Subcutaneous abdominal adipose tissue (tissue), 5 donors: ENCODE results near the gene HS6ST2.
"Not testable (repeated sequence)": the region's sequence is repeated elsewhere in the genome, so short reads cannot be mapped to it uniquely, and the experiment has no call there.

Source experiments
- H3K27ac ChIP-seq: one replicate; pipeline ENCODE4 v1.7.0; 2013; ENCODE audit warnings: low read depth, mild to moderate bottlenecking, inconsistent platforms, low read length, moderate library complexity
- H3K27me3 ChIP-seq, 5 donors: one replicate each; pipeline ENCODE4 v1.7.0; 2013; ENCODE audit warnings: low read length in 5 of 5, inconsistent platforms in 1 of 5; ENCODE audit not compliant: control insufficient read depth in 5 of 5, insufficient read depth in 4 of 5
- H3K36me3 ChIP-seq, 5 donors: one replicate each; pipeline ENCODE4 v1.7.0; 2013; ENCODE audit warnings: low read length in 5 of 5; ENCODE audit not compliant: control insufficient read depth in 5 of 5, insufficient read depth in 5 of 5
- H3K4me1 ChIP-seq, 5 donors: one replicate each; pipeline ENCODE4 v1.7.0; 2013; ENCODE audit warnings: low read length in 5 of 5, mild to moderate bottlenecking in 3 of 5, moderate library complexity in 1 of 5; ENCODE audit not compliant: control insufficient read depth in 5 of 5, insufficient read depth in 5 of 5
- H3K4me3 ChIP-seq, 5 donors: one replicate each; pipeline ENCODE4 v1.7.0; 2013; ENCODE audit warnings: low read length in 5 of 5, low read depth in 1 of 5
- H3K9ac ChIP-seq, 5 donors: one replicate each; pipeline ENCODE4 v1.7.0; 2013; ENCODE audit warnings: low read length in 5 of 5, mild to moderate bottlenecking in 4 of 5, moderate library complexity in 3 of 5
- H3K9me3 ChIP-seq, 5 donors: one replicate each; pipeline ENCODE4 v1.7.0; 2013; ENCODE audit warnings: low read length in 5 of 5; ENCODE audit not compliant: control insufficient read depth in 5 of 5
- donor health status: healthy.
- donor health status: healthy.
- donor health status: healthy.
- donor health status: healthy.
- donor health status: healthy.

The HS6ST2 gene

GRCh38 chrX:132948648-132949260, 9.7 kb downstream of the HS6ST2 start:
- Histone ChIP-seq H3K4me3 (no peak overlapping the region), H3K9me3 (no peaks in the 10 kb centered on the region), H3K36me3 (no peaks in the 10 kb centered on the region), H3K27me3 (peaks cover 0 to 5% (median 0%) of the 10 kb centered on the region in 5 donors), H3K9ac (no peak overlapping the region), H3K27ac (no peak overlapping the region), H3K4me1 (no peaks in the 10 kb centered on the region)

DNA sequence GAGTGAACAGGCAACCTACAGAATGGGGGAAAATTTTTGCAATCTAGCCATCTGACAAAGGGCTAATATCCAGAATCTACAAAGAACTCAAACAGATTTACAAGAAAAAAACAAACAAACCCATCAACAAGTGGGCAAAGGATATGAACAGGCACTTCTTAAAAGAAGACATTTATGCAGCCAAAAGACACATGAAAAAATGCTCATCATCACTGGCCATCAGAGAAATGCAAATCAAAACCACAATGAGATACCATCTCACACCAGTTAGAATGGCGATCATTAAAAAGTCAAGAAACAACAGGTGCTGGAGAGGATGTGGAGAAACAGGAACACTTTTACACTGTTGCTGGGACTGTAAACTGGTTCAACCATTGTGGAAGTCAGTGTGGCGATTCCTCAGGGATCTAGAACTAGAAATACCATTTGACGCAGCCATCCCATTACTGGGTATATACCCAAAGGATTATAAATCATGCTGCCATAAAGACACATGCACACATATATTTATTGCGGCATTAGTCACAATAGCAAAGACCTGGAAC, 13.3 kb downstream of the HS6ST2 start:
- not testable (repeated sequence) for H3K4me3 ChIP-seq, H3K27ac ChIP-seq, H3K9me3 ChIP-seq, H3K27me3 ChIP-seq, H3K36me3 ChIP-seq, H3K9ac ChIP-seq, H3K4me1 ChIP-seq

- no peak overlapping the region for H3K27ac ChIP-seq
- H3K9ac ChIP-seq = no peak overlapping the region
- H3K4me3 ChIP-seq = no peak overlapping the region
- no peaks in the 10 kb centered on the region for H3K4me1 ChIP-seq
- H3K36me3 ChIP-seq = no peaks in the 10 kb centered on the region
- H3K9me3 ChIP-seq = peaks cover 0 to 4% (median 0%) of the 10 kb centered on the region in 5 donors
- H3K27me3 ChIP-seq = peaks cover 0 to 10% (median 0%) of the 10 kb centered on the region in 5 donors
Observed at GRCh38 chrX:132940727-132941327, 17.6 kb downstream of the HS6ST2 start.

DNA sequence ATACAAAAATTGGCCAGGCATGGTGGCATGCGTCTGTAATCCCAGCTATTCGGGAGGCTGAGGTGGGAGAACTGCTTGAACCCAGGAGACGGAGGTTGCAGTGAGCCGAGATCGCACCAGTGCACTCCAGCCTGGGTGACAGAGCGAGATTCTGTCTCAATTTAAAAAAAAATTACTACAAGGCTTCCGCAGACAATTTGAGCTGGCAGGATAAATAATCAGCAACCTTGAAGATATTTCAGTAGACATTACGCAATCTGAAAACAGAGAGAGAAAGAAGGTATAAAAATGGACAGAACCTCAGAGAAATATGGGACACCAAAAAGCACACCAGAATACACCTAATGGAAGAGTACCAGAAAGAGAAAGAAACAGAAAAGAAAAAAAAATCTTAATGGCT, 25.3 kb downstream of the HS6ST2 start:
- Histone ChIP-seq H3K9me3 (peaks cover 0 to 8% (median 0%) of the 10 kb centered on the region in 5 donors), H3K27ac (no peak overlapping the region), H3K4me3 (no peak overlapping the region), H3K27me3 (peaks cover 0 to 8% (median 3%) of the 10 kb centered on the region in 5 donors), H3K9ac (no peak overlapping the region), H3K4me1 (no peaks in the 10 kb centered on the region), H3K36me3 (no peaks in the 10 kb centered on the region)

- no peaks in the 10 kb centered on the region for H3K9me3 ChIP-seq
- H3K4me3 ChIP-seq = no peak overlapping the region
- no peaks in the 10 kb centered on the region for H3K4me1 ChIP-seq
- no peak overlapping the region for H3K27ac ChIP-seq
- H3K27me3 ChIP-seq = peaks cover 0 to 10% (median 3%) of the 10 kb centered on the region in 5 donors
- no peaks in the 10 kb centered on the region for H3K36me3 ChIP-seq
- no peak overlapping the region for H3K9ac ChIP-seq
Observed at GRCh38 chrX:132924426-132924825, 34.0 kb downstream of the HS6ST2 start.

- peaks cover 0 to 2% (median 0%) of the 10 kb centered on the region in 5 donors for H3K9me3 ChIP-seq
- H3K27ac ChIP-seq = no peak overlapping the region
- no peak overlapping the region for H3K4me3 ChIP-seq
- H3K27me3 ChIP-seq = peaks cover 0 to 20% (median 7%) of the 10 kb centered on the region in 5 donors
- H3K36me3 ChIP-seq = no peaks in the 10 kb centered on the region
- no peaks in the 10 kb centered on the region for H3K4me1 ChIP-seq
- H3K9ac ChIP-seq = no peak overlapping the region
Observed at GRCh38 chrX:132918523-132918922, 39.9 kb downstream of the HS6ST2 start.

DNA sequence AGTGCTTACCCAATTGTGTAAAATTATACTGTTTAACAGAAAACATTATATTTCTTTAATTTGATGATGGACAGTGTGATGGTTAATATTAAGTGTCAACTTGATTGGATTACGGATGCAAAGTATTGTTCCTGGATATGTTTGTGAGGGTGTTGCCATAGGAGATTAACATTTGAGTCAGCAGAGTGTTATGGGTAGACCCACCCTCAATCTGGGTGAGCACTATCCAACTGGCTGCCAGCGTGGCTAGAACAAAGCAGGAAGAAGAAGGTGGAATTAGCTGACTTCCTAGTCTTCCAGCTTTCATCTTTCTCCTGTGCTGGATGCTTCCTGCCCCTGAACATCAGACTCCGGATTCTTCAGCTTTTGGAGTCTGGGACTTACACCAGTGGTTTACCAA, 42.1 kb downstream of the HS6ST2 start:
- Histone ChIP-seq H3K4me3 (no peak overlapping the region), H3K9ac (no peak overlapping the region), H3K27ac (no peak overlapping the region), H3K36me3 (no peaks in the 10 kb centered on the region), H3K27me3 (peaks cover 0 to 29% (median 13%) of the 10 kb centered on the region in 5 donors), H3K4me1 (no peaks in the 10 kb centered on the region), H3K9me3 (peaks cover 0 to 11% (median 6%) of the 10 kb centered on the region in 5 donors)

- Histone ChIP-seq H3K4me3 (no peak overlapping the region), H3K9ac (no peak overlapping the region), H3K9me3 (peaks cover 0 to 11% (median 6%) of the 10 kb centered on the region in 5 donors), H3K27ac (no peak overlapping the region), H3K27me3 (peaks cover 0 to 10% (median 7%) of the 10 kb centered on the region in 5 donors), H3K36me3 (no peaks in the 10 kb centered on the region), H3K4me1 (no peaks in the 10 kb centered on the region)
Observed at GRCh38 chrX:132909643-132910042, 48.8 kb downstream of the HS6ST2 start.

- Histone ChIP-seq H3K4me1 (no peaks in the 10 kb centered on the region), H3K36me3 (no peaks in the 10 kb centered on the region), H3K27ac (no peak overlapping the region), H3K9ac (no peak overlapping the region), H3K9me3 (peaks cover 0 to 11% (median 6%) of the 10 kb centered on the region in 5 donors), H3K27me3 (peaks cover 0 to 10% (median 7%) of the 10 kb centered on the region in 5 donors), H3K4me3 (no peak overlapping the region)
Observed at GRCh38 chrX:132908891-132909290, 49.5 kb downstream of the HS6ST2 start.

- H3K36me3 ChIP-seq = no peaks in the 10 kb centered on the region
- no peaks in the 10 kb centered on the region for H3K9me3 ChIP-seq
- no peak overlapping the region for H3K9ac ChIP-seq
- no peaks in the 10 kb centered on the region for H3K27me3 ChIP-seq
- H3K27ac ChIP-seq = no peak overlapping the region
- no peaks in the 10 kb centered on the region for H3K4me1 ChIP-seq
- H3K4me3 ChIP-seq = no peak overlapping the region
Observed at GRCh38 chrX:132900633-132901293, 57.7 kb downstream of the HS6ST2 start.
